ENCODE results near the gene MGAT5B.
"Not testable (repeated sequence)": the region's sequence is repeated elsewhere in the genome, so short reads cannot be mapped to it uniquely, and the experiment has no call there.

MGAT5B gene

DNA sequence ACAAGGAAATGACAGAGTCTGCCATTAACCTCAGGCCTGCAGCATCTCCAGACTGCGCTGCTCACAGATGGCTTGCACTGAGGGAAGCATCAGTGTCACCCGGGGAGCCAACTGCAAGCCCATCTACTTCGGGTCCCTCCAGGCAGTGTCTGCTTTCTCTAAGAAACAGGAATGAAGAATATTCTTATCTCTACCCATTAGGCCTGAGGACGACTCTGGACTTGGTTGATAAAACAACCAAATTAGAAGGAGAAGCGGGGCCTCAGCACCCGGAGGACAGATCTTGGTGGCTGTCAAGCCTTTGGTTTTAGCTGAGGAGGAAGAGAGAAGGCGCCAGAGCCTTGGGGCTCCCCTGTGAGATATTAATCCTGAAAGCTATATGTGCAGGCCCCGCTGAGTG, 19.5 kb upstream of the MGAT5B start:
- DNase-seq, result no peak

DNA sequence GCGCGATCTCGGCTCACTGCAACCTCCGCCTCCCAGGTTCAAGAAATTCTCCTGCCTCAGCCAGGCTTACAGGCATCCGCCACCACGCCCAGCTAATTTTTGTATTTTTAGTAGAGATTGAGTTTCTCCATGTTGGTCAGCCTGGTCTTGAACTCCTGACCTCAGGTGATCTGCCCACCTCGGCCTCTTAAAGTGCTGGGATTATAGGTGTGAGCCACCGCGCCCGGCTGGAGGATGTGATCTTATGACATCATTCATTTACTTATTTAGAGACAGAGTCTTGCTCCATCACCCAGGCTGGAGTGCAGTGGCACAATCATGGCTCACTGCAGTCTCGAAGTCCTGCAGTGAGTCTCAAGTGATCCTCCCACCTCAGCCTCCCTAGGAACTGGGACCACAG, 19.0 kb upstream of the MGAT5B start:
- not testable (repeated sequence) for DNase-seq

- DNase-seq, result no peak
Observed at GRCh38 chr17:76852843-76853242, 15.4 kb upstream of the MGAT5B start.

DNA sequence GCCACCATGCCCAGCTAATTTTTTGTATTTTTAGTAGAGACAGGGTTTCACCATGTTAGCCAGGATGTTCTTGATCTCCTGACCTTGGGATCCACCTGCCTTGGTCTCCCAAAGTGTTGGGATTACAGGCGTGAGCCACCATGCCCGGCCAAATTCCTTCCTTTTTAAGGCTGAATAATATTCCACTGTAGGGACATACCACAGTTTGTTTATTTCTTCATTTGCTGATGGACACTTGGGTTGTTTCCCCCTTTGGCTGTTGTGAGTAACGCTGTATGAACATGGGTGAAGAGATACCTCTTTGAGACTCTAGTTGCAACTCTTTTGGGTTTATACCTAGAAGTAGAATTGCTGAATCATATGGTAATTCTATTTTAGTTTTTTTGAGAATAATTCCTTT, 13.1 kb upstream of the MGAT5B start:
- DNase-seq, result no peak

GRCh38 chr17:76862079-76862478, 6.1 kb upstream of the MGAT5B start:
- DNase-seq, result no peak

DNA sequence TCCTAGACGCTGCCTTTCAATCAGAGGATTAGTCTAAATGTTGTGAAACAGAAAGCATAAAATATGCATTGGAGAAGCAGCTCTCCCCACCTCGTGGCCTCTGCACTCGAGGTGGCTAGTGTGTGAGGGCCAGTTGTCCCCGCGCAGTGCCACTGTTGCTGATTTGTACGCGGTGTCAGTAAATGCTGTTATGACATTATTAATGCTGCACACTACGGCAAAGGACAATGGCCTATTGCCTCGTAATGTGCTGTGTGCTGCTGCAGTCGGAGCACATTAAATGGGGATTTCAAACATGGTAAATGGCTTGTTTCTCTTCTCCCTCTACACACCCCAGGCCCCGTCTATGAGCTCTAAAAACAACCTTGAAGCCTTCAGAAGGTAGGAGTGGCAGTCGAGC, 5.7 kb upstream of the MGAT5B start:
- no peak for DNase-seq

DNA sequence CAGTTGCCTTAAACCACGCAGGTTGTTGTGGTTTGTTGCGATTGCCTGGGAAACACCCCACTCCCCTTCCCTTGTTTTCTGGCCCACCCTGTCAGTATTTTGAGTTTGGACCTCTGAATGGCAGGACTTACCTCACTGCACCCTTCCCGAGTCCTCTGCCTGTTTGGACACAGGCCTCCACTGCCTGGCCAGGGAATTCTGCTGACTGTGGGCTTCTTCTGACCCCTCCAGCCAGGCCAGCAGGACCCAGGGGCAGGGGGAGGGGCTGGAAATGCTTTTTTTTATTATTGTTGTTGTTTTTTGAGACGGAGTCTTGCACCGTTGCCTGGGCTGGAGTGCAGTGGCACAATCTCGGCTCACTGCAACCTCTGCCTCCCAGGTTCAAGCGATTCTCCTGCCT, 4.2 kb upstream of the MGAT5B start:
- DNase-seq, result no peak

- DNase-seq, result no peak
Observed at GRCh38 chr17:76865174-76865573, 3.0 kb upstream of the MGAT5B start.

- no peak for DNase-seq
Observed at GRCh38 chr17:76866203-76866602, 2.0 kb upstream of the MGAT5B start.

DNA sequence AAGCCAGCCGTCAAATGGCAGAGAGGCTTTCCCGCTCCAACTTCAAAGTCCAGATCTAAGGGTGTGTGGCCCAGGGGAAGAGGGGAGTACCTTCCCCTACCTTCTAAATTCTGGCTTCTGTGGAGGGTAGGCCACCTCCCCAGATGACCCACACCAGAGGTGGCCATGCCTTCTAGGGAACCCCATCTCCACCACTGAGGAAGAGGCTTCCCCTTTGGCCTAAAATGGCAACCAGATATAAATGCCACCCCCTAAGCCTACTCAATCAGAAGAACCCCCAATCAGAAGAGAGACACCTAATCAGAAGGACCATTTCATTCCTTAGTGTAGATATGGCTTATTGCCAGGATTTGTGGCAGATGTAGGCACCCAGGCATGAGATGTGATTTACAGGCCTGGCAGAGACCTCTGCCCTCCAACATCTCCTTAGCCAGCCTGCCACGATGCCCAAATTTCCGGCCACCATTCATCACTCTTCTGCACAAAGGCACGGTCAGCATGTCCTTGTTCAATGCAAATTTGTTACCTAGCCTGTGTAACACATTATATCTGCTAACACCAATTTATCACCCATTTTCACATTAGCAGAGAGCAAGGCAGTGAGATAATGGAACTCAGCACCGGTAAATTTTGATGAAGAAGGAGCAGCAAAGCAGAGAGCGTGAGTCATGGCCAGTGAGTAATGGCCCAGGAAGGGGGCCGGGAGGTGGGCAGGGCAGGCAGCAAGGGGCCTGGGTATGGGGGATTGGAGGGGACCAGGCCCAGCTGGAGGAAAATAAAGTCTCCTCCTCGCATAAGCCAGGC, 1.2 kb upstream of the MGAT5B start:
- DNase-seq, result no peak

GRCh38 chr17:76867578-76868175, 527 bp upstream of the MGAT5B start:
- no peak for DNase-seq

DNA sequence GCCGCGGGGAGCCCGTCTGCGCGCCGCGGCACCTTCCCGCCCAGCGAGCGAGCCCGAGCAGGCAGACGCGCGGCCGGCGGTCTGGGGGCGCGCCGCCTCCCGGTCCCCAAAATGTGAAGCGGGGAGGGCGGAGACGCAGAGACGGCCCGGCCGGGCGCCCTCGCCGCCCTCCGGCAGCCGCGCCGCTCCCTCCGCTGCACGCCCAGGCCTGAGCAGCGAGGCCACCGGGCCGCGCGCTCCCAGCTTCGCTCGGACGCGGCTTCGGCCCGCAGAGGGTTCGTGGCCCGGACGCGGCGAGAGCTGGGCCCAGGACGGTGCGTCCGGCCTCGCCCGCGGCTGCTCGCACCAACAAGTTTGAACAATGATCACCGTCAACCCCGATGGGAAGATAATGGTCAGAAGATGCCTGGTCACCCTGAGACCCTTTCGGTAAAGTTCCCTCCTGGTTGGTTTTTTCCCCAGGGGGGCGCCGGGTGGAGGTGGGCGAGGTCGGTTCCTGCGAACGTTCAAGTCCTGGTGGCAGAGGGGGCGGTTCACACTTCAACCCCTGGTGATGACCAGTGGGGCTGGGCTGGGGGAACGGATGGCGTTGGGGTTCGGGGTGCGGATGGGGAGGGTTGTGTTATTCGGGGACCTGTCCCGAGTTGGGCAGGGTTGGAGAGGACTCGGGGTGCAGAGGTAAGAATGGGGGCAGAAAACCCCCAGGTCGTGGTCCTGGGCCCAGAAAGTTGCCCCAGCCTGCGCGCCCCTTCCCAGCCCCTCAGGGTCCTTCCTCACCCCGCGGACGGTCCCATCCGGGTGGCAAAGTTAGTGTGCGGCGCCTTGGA, 678 bp downstream of the MGAT5B start:
- no peak for DNase-seq

GRCh38 chr17:76869496-76870376, 1.5 kb downstream of the MGAT5B start:
- DNase-seq, result no peak

DNA sequence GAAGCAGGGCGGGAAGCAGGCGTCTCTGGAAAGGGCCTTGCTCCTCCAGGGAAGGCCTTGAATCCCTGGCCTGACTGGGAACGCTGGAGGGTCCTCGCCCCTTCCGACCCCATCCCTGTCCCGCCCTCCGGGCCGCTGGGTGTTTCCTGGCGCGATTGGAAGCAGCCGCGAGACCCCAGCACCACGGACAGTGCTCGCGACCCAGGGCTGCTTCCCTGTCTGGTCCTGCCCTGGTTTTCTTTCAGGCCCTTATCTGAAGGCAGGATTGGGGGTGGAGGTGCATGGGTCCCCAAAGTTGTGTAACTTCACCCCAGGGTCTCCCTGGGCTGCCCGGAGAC, 2.1 kb downstream of the MGAT5B start:
- DNase-seq, result no peak

DNA sequence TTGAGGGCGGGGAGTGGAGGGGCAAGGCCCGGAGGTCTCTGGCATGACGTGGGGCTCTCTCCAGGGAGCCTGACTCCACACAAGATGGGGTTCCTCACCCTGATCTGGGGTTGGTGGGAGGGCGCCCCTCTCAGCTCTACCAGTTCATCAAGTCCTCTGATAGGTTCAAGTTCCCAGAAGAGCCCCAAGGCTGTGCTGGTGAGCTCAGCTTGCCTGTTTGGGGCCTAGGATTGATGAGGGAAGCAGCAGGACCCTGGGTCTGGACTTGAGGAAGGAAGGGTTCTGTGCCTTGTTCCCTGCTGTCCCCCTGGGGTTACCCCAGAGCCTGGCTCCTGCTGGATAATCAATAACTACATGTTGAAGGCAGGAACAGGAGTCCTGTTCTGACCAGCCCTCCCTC, 3.5 kb downstream of the MGAT5B start:
- DNase-seq, result no peak

DNA sequence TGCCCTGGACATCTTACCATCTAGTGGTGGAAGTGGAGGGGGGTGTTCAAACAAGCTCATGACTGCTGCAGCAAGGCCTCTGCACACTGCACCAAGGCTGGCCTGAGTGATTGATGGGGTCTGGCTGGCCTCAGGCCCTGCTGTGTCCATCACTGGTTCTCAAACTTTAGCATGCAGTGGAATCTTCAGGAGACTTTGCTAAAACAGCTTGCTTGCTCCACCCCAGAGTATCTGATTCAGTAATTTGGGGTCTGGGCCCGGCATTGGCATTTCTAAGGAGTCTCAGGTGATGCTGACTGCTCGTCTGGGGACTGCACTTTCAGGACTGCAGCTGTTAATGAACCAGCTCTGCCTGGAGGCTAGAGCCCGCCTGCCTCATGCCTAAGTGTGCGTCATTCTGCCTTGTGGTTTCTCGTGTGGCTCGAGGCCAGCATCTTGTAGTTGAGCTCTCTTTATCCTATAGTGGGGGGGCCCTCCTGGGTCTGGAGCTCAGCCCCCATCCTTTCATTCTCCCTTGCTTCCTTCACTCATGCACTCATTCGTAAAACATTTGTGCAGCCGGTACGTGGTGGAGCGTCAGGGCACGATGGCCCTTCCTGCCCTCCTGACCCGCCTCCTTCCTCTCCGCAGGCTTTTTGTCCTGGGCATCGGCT, 4.1 kb downstream of the MGAT5B start:
- no peak for DNase-seq

DNA sequence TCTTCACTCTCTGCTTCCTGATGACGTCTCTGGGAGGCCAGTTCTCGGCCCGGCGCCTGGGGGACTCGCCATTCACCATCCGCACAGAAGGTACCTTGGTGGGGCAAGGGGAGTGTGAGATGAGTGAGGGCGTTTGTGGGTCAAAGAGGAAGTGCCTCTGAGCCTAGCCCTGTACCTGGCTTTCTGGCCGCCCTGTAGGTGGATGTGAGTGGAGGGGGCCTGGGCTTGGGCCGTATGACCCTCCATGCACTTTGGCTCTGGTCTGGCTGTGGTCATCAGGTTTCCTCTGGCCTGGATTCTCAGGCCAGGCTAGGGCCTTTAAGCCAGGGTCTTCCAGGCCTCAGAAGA, 4.6 kb downstream of the MGAT5B start:
- DNase-seq, result no peak

GRCh38 chr17:76873856-76874255, 5.7 kb downstream of the MGAT5B start:
- no peak for DNase-seq

DNA sequence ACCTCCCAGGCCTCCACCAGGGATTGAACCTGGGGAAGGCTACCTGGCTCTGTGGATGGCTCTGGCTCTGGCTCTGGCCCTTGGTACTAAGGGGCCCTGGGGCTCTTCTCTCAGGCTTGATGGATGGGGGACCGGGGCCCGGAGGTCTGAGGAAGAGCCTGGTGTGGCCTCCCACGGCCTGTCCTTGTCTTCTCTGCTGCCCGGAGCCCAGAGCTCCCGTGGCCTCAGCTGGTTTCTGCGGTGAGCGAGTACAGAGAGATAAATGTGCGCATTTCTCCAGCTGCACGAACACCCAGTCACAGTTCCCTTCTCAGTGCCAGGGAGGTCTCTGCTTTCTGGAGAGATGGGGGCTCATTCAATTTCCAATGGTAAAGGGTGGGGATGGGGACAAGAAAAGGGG, 9.2 kb downstream of the MGAT5B start:
- DNase-seq, result no peak

GRCh38 chr17:76878568-76878967, 10.4 kb downstream of the MGAT5B start:
- no peak for DNase-seq

DNA sequence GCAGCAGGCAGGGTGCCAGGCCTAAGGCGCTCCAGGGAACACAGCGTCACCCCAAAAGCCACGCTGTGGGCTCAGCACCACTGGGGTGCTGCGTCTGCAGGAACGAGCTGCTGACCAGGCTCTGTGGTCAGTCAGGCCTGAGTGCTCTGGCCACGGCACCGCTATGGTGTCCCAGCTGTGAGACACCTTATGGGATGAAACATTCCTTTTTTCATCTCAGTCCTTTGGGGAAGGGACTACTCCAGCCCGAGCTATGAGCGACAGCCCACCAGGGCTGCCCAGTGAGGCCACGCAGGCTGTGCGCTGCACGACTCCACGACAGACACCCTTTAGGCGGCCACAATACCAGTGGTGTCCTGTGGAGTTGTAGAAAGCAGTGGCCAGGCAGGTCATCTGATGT, 11.1 kb downstream of the MGAT5B start:
- DNase-seq, result no peak

- DNase-seq, result no peak
Observed at GRCh38 chr17:76879691-76880090, 11.5 kb downstream of the MGAT5B start.

- no peak for DNase-seq
Observed at GRCh38 chr17:76880268-76880667, 12.1 kb downstream of the MGAT5B start.
